ENCODE measurements around the gene ARHGEF33.

DNA sequence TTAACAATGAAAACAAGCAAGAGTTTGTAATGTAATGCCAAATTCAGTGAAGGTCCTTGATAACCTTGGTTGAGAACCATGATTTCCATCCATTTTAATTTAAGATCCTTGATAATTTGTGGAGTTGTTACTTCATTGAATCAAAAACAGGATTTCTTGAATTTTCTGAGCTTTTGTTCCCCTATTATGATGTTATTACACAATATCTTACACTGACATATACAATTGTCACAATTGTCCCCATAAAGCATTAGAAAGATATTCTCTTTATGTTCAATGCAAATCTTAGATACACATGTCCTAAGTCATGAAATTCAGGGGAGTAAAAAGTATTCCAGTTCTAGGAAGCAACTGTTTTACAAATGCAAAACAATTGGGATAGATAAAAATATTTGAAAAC is 83.6 kb downstream of the ARHGEF33 start:
- TF ChIP-seq CTCF (IDR thresholded peaks at IDR 0.05), result no peak
- no peak for TF ChIP-seq ZFX (IDR thresholded peaks at IDR 0.05; ENCODE audit: borderline replicate concordance)

Measured in 22Rv1 (cell line).